ENCODE measurements around the gene GALNT7.

The GALNT7 gene

DNA sequence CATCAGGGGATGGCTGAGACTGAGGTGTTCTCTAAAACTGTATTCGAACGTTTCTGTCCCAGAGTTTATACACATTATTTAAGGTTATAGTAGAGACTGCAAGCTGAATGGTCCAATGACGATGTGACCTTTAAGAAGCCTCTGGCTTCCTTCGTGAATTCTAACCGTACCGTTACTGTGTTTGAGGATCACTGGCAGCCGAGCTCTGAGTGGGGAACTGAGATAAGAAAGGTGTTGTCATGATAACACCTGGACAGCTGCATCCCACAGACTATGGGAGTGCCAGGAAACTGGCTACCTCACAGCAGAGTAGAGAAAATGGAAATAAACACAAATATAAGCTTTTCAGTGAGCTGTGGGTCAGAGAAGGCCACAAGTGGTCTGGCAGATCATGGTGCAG is 106.5 kb downstream of the GALNT7 start:
- H3K27ac ChIP-seq (ENCODE audit: extremely low read depth, low read depth, low read length): no peak overlapping the region
- ChIA-PET CTCF (interaction anchor here (1.0 to 1.6 kb wide), 2 partner anchors 12 to 262 kb away, joined by 4 to 6 read pairs; no protein-coding TSS in a partner anchor), POLR2A (no interaction called here)
- H3K4me3 ChIP-seq (ENCODE audit: low read depth, low read length): no peak overlapping the region
- peaks cover 0 to 4% of the 10 kb centered on the region in 2 experiments; a peak in 1 of 3 replicates for H3K36me3 ChIP-seq (ENCODE audit: control insufficient read depth in 2 of 2, insufficient read depth in 1 of 2, low read length in 2 of 2)
- TF ChIP-seq ZNF521 (tag by site-specific recombination; IDR thresholded peaks at IDR 0.05) (no peak), ZEB2 (tag by site-specific recombination; IDR thresholded peaks at IDR 0.05) (no peak)
- peaks cover 7% of the 10 kb centered on the region; the same call in 1 of the 2 replicates for H3K4me1 ChIP-seq (ENCODE audit: control insufficient read depth, insufficient read depth, low read length)
- no peaks in the 10 kb centered on the region for H3K9me3 ChIP-seq (ENCODE audit: control insufficient read depth, insufficient read depth, low read depth, low read length)

DNA sequence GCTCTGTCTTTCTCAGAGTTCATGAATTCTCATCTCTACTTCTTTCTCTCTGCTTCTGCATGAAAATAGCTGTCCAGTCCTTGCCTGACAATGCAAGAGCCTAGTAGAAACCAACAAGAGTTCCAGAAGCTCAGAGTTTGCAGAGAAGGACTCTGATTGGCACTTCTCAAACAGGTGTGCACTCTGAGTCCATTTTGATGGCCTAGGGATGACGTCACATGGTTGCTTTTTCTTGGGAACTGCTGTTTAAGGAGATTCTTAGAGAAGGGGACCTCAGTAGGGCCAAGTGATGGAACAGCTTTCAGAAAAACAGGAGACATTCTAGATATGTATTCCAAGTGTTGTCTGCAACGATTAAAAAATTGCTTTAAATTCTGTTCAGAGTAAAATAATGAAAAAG is 108.7 kb downstream of the GALNT7 start:
- Histone ChIP-seq H3K4me3 (ENCODE audit: low read depth, low read length) (no peak overlapping the region), H3K36me3 (ENCODE audit: control insufficient read depth in 2 of 2, insufficient read depth in 1 of 2, low read length in 2 of 2) (peaks cover 0 to 4% of the 10 kb centered on the region in 2 experiments; a peak in 1 of 3 replicates), H3K27ac (ENCODE audit: extremely low read depth, low read depth, low read length) (no peak overlapping the region), H3K9me3 (ENCODE audit: control insufficient read depth, insufficient read depth, low read depth, low read length) (no peaks in the 10 kb centered on the region), H3K4me1 (ENCODE audit: control insufficient read depth, insufficient read depth, low read length) (0 out of 2 replicates have a peak, but pooled peaks cover 3% of the 10 kb centered on the region)
- CTCF ChIA-PET: interaction anchor here (1.4 to 3.1 kb wide), 2 partner anchors 11 to 24 kb away, joined by 8 to 18 read pairs; no protein-coding TSS in a partner anchor
- POLR2A ChIA-PET: no interaction called here
- TF ChIP-seq, protein P1, sequence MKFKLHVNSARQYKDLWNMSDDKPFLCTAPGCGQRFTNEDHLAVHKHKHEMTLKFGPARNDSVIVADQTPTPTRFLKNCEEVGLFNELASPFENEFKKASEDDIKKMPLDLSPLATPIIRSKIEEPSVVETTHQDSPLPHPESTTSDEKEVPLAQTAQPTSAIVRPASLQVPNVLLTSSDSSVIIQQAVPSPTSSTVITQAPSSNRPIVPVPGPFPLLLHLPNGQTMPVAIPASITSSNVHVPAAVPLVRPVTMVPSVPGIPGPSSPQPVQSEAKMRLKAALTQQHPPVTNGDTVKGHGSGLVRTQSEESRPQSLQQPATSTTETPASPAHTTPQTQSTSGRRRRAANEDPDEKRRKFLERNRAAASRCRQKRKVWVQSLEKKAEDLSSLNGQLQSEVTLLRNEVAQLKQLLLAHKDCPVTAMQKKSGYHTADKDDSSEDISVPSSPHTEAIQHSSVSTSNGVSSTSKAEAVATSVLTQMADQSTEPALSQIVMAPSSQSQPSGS (tag by site-specific recombination; IDR thresholded peaks at IDR 0.05; ENCODE audit: low read depth): 0 out of 2 replicates have a peak, but pooled peaks have one; percentile 18
- TF ChIP-seq SETDB1 (IDR thresholded peaks at IDR 0.05; ENCODE audit: insufficient read length, low read length): no peak

DNA sequence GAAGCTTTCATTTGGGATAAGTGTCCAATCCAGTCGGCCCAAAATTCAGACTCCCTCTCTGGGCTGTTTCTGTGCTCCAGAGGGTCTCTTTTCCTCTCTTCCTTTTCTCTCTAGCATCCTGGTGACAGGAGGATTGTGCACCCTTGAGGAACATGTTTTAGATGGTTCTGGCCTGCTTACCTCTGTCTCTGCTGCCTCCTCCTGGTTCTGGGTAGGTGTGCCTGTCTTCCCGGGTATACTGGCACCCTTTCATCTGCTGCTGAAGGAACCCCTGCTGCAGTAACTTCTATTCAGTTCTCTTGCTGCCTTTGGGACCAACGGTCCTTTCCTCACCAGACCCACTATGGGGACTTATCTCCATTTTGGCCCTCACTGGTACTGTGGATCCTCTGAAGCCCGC is 112.4 kb downstream of the GALNT7 start:
- H3K36me3 ChIP-seq (ENCODE audit: control insufficient read depth in 2 of 2, insufficient read depth in 1 of 2, low read length in 2 of 2): no peaks in the 10 kb centered on the region
- no peak overlapping the region for H3K4me3 ChIP-seq (ENCODE audit: low read depth, low read length)
- H3K9me3 ChIP-seq (ENCODE audit: control insufficient read depth, insufficient read depth, low read depth, low read length): no peaks in the 10 kb centered on the region
- TF ChIP-seq, protein P2, sequence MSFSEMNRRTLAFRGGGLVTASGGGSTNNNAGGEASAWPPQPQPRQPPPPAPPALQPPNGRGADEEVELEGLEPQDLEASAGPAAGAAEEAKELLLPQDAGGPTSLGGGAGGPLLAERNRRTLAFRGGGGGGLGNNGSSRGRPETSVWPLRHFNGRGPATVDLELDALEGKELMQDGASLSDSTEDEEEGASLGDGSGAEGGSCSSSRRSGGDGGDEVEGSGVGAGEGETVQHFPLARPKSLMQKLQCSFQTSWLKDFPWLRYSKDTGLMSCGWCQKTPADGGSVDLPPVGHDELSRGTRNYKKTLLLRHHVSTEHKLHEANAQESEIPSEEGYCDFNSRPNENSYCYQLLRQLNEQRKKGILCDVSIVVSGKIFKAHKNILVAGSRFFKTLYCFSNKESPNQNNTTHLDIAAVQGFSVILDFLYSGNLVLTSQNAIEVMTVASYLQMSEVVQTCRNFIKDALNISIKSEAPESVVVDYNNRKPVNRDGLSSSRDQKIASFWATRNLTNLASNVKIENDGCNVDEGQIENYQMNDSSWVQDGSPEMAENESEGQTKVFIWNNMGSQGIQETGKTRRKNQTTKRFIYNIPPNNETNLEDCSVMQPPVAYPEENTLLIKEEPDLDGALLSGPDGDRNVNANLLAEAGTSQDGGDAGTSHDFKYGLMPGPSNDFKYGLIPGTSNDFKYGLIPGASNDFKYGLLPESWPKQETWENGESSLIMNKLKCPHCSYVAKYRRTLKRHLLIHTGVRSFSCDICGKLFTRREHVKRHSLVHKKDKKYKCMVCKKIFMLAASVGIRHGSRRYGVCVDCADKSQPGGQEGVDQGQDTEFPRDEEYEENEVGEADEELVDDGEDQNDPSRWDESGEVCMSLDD (tag by site-specific recombination; IDR thresholded peaks at IDR 0.05): no peak
- TF ChIP-seq BCL11B (tag by site-specific recombination; IDR thresholded peaks at IDR 0.05; ENCODE audit: low read depth): no peak
- H3K4me1 ChIP-seq (ENCODE audit: control insufficient read depth, insufficient read depth, low read length): no peaks in the 10 kb centered on the region
- no peak overlapping the region for H3K27ac ChIP-seq (ENCODE audit: extremely low read depth, low read depth, low read length)
- ChIA-PET CTCF (interaction anchor here (1.8 kb wide), 1 partner anchor 20 kb away, joined by 5 read pairs; no protein-coding TSS in a partner anchor), POLR2A (no interaction called here)

DNA sequence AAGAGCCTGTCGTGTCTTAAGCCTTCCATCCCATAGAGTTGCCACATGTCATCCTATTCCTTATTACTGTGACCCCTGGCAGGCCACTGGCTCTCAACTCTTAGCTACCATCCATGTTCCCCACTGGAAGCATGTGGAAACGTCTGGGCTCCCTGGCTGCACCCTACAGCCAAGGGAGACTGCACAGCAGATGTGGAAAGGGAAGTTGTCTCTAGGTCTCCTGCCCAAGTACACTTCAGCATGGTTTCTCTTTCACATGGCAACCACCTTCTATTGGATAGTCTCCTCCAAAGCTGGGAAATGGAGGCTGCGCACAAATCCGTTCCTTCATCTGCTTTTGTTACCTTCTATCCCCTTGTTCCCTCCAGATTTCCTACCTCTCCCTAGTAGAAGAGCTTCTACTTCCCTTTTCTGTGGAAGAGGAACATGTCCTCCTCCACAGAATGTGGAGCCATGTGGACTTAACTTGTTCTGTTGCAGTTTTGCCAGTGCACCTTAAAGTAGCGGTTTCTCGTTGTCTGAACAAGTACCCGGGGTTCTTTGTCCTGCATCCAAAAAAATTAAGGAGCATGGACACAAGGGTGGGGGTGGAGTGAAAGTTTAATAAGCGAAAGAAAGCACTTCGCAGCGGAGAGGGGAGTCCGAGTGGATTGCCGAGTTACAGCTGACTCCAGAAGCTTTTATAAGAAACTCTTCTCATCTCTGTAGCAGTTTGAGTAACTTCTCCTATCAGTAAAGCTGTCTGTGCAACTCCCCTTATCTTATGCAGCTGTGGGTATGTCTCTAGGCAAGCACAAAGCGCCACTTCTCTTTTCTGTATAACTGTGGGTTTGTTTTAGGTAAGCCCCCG is 113.0 kb downstream of the GALNT7 start:
- POLR2A ChIA-PET: no interaction called here
- Histone ChIP-seq H3K36me3 (ENCODE audit: control insufficient read depth in 2 of 2, insufficient read depth in 1 of 2, low read length in 2 of 2) (no peaks in the 10 kb centered on the region), H3K4me1 (ENCODE audit: control insufficient read depth, insufficient read depth, low read length) (no peaks in the 10 kb centered on the region), H3K9me3 (ENCODE audit: control insufficient read depth, insufficient read depth, low read depth, low read length) (no peaks in the 10 kb centered on the region), H3K27ac (ENCODE audit: extremely low read depth, low read depth, low read length) (no peak overlapping the region), H3K4me3 (ENCODE audit: low read depth, low read length) (no peak overlapping the region)
- CTCF ChIA-PET: interaction anchor here (0.8 to 1.8 kb wide), 2 partner anchors 12 to 20 kb away, joined by 4 to 5 read pairs; no protein-coding TSS in a partner anchor
- TF ChIP-seq, protein P3, sequence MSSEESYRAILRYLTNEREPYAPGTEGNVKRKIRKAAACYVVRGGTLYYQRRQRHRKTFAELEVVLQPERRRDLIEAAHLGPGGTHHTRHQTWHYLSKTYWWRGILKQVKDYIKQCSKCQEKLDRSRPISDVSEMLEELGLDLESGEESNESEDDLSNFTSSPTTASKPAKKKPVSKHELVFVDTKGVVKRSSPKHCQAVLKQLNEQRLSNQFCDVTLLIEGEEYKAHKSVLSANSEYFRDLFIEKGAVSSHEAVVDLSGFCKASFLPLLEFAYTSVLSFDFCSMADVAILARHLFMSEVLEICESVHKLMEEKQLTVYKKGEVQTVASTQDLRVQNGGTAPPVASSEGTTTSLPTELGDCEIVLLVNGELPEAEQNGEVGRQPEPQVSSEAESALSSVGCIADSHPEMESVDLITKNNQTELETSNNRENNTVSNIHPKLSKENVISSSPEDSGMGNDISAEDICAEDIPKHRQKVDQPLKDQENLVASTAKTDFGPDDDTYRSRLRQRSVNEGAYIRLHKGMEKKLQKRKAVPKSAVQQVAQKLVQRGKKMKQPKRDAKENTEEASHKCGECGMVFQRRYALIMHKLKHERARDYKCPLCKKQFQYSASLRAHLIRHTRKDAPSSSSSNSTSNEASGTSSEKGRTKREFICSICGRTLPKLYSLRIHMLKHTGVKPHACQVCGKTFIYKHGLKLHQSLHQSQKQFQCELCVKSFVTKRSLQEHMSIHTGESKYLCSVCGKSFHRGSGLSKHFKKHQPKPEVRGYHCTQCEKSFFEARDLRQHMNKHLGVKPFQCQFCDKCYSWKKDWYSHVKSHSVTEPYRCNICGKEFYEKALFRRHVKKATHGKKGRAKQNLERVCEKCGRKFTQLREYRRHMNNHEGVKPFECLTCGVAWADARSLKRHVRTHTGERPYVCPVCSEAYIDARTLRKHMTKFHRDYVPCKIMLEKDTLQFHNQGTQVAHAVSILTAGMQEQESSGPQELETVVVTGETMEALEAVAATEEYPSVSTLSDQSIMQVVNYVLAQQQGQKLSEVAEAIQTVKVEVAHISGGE (tag by site-specific recombination; conservative IDR thresholded peaks at IDR 0.05; ENCODE audit: low read depth): no peak
- no peak for TF ChIP-seq ZNF521 (tag by site-specific recombination; IDR thresholded peaks at IDR 0.05)
- no peak for TF ChIP-seq ZNF626 (tag by site-specific recombination; IDR thresholded peaks at IDR 0.05)
- TF ChIP-seq ZNF140 (tag by site-specific recombination; IDR thresholded peaks at IDR 0.05): no peak
- no peak for TF ChIP-seq ZNF23 (tag by site-specific recombination; IDR thresholded peaks at IDR 0.05; ENCODE audit: borderline replicate concordance)
- no peak for TF ChIP-seq HOXD13 (CRISPR knock-in tag; IDR thresholded peaks at IDR 0.05; ENCODE audit: borderline replicate concordance)
- no peak for TF ChIP-seq ZNF169 (tag by site-specific recombination; IDR thresholded peaks at IDR 0.05)
- TF ChIP-seq ZNF670 (tag by site-specific recombination; IDR thresholded peaks at IDR 0.05; ENCODE audit: low read depth): no peak
- no peak for TF ChIP-seq ZNF132 (tag by site-specific recombination; IDR thresholded peaks at IDR 0.05; ENCODE audit: borderline replicate concordance)
- TF ChIP-seq, protein P4, sequence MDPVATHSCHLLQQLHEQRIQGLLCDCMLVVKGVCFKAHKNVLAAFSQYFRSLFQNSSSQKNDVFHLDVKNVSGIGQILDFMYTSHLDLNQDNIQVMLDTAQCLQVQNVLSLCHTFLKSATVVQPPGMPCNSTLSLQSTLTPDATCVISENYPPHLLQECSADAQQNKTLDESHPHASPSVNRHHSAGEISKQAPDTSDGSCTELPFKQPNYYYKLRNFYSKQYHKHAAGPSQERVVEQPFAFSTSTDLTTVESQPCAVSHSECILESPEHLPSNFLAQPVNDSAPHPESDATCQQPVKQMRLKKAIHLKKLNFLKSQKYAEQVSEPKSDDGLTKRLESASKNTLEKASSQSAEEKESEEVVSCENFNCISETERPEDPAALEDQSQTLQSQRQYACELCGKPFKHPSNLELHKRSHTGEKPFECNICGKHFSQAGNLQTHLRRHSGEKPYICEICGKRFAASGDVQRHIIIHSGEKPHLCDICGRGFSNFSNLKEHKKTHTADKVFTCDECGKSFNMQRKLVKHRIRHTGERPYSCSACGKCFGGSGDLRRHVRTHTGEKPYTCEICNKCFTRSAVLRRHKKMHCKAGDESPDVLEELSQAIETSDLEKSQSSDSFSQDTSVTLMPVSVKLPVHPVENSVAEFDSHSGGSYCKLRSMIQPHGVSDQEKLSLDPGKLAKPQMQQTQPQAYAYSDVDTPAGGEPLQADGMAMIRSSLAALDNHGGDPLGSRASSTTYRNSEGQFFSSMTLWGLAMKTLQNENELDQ (tag by site-specific recombination; IDR thresholded peaks at IDR 0.05; ENCODE audit: low read depth): no peak
